GM19328 (cell line): Measurements from ENCODE around the gene MRPL41.
"Not testable (repeated sequence)": the region's sequence is repeated elsewhere in the genome, so short reads cannot be mapped to it uniquely, and the experiment has no call there.

Source experiments
- ATAC-seq: cut with Tn5 transposase; IDR thresholded peaks from one replicate; pipeline ENCODE4 v1.9.1; 2021; ENCODE audit warnings: mild to moderate bottlenecking, moderate library complexity; ENCODE audit not compliant: unreplicated experiment

The MRPL41 gene

DNA sequence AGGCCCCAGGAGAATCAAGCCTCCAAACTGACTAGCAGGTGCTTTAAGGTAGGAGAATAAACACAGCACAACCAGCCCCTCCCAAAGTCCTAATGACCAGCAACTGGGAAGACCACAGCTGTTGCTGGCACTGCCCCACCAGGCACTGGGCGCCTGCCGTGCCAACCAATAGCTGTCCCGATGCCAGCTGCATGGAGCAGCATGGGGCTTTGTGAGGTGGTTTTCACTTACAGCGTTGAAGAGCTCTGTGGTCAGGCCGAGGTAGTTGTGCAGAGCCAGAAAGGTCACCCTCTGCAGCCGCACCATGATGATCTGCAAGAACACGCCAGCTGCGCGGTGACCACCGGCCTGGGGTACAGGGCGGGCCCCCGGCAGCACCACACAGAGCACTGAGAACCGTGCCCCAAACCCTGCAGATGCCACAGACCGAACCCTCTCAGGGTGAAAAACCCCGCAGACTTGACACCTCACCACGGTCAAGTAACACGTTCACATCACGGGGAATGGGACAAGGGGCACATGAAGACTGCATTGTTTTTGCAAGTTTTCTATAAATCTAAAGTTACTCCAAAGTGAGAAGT lies 30.2 kb upstream of the MRPL41 start:
- ATAC-seq = no peak

DNA sequence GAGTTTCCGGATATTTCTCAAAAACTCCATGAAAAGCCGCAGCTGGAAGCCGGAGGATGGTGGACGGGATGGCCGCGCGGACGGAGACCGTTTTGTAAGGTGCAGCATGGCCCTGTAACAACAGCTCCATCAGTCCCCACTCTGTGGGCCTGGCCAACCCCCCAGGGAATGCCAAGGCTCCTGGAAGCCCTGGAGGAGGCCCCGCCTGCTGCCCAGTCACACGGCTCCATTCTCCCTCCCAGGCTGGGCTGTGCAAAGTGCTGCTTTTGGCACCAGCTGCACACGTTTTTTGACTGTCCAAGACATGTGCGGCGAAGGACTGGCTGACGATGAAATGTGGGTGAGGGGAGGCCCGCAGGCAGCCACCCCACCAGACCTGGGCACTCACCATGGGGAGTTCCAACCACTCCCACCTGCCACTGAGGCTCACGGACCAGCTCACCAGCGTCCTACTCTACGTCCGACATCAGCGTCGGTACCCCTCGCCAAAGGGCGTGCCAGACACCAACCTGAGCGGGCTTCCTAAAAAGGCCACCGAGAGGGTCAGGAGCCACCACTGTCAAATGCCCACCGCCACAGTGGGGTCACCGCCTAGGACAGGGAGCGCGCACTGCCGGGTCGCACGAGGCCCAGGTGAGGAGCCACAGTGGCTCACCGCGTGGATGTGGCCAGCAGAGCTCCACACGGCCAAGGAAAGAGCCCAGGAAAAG lies 28.8 kb upstream of the MRPL41 start:
- ATAC-seq = no peak

- ATAC-seq = no peak
These were observed 27.3 kb upstream of the MRPL41 start for GRCh38 chr9:137524161-137524980.

DNA sequence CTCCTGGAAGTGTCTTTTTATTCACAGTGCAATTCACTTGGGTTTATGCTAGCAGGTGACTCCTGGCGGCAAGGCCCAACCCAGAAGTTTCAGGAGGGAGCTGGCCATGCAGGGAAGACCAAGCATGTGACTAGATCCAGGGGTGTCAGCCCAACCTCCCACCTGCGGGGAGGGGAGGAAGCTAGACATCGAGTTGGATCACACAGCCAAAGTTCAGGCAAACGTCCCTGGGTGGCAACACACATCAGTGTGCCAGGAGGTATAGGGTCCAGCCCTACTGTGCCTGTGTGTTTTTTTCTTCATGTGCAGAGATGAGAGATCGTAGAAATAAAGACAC lies 26.7 kb upstream of the MRPL41 start:
- ATAC-seq = no peak

DNA sequence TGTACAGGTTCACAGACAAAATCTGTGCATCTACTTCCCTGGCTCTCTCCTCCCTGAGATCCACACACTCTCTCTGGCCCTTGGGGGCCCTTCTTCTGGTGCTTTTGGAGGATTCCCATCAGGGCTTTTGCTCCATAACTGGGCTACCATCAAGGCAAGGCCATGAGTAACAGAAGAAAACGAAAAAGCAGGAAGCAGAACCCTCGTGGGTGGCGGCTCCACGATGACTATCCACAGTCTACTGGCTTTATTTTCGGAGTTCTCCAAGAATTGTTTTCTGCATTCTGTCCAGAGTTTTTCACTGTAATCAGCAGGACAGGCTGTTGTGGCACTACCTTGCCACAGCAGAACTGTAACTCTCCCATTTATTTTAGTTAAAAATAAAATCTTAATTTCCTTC lies 21.3 kb upstream of the MRPL41 start:
- ATAC-seq = no peak

DNA sequence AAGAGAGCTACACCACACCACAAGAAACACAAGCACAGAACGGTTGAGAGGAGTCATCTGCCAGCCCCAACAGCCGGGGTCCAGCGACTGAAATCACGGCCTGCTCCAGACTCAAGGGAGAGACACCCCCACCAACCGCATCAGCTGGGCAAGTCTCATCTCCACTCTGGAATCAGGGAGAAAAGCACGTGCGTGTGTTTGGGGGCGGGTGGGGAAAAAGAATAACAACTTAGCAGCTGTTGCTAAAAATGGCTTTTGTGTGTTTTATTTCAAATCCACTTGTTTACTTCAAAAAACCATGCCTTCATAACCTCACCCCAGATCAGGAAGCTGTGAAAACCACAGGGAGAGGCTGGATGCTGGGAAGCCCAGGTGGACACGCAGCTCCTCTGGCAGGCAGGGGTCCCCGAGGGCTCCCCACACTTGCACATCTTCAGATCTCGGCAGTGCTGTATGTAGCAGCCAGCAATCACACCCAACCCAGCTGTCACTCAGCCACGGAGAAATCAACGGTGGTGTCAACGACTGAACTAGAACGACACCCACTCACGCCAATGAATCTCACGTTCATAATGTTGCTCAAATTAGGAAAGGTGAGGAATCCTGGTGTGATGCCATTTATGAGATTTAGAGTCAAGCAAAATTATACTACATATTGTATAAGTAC lies 20.4 kb upstream of the MRPL41 start:
- ATAC-seq = no peak

DNA sequence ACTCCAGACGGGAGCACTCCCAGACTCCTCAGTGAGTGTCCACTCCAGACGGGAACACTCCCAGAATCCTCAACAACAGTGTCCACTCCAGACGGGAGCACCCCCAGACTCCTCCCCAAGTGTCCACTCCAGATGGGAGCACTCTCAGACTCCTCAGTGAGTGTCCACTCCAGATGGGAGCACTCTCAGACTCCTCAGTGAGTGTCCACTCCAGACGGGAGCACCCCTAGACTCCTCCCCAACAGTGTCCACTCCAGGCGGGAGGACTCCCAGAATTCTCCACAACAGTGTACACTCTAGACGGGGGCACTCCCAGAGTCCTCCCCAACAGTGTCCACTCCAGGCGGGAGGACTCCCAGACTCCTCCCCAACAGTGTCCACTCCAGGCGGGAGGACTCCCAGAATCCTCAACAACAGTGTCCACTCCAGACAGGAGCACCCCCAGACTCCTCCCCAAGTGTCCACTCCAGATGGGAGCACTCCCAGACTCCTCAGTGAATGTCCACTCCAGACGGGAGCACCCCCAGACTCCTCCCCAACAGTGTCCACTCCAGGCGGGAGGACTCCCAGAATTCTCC lies 18.7 kb upstream of the MRPL41 start:
- not testable (repeated sequence) for ATAC-seq

DNA sequence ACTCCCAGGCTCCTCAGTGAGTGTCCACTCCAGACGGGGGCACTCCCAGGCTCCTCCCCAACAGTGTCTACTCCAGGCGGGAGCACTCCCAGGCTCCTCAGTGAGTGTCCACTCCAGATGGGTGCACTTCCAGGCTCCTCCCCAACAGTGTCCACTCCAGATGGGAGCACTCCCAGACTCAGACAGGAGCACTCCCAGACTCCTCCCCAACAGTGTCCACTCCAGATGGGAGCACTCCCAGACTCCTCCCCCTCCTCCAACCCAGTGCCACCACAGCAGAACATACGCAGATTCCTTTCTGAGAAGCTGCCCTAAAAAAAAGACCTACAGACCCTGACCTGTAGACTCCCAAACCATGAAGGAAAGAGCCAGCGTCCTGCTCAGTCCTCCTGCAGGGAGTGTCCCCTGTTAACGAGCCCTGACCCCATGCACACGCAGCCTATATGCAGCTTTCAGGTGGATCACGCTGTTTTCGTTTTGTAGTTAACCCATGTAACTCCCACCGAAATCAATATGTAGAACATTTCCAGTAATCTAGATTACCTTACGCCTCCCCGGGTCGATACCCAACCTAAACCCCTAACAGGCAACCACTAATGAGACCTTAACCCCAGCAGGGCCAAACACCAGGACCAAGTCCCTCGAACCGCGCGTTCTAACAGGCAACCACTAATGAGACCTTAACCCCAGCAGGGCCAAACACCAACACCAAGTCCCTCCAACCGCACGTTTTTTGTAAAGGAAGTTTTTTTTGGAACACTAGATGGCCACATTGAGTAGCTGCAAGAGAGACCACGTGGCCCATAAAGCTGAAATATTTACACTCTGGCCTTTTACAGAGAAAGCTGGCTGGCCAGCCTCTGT lies 17.2 kb upstream of the MRPL41 start:
- no peak for ATAC-seq

GRCh38 chr9:137535120-137535428 lies 16.6 kb upstream of the MRPL41 start:
- no peak for ATAC-seq

DNA sequence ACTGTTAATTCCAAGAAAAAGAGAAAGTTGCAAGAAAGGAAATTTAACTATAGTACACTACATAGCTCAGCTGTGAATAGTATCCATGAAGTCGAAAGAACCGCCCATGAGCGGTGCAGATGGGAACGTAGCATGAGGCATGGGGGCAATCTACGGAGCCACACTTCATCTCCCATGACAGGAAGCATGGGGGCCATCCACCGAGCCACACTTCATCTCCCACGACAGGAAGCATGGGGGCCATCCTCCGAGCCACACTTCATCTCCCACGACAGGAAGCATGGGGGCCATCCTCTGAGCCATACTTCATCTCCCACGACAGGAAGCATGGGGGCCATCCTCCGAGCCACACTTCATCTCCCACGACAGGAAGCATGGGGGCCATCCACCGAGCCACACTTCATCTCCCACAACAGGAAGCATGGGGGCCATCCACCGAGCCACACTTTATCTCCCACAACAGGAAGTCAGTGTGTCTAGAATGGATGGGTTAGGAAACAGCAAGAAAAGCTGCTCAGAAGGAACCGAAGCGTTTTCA lies 15.0 kb upstream of the MRPL41 start:
- not testable (repeated sequence) for ATAC-seq

- no peak for ATAC-seq
These were observed 13.6 kb upstream of the MRPL41 start for GRCh38 chr9:137538058-137538457.

- no peak for ATAC-seq
These were observed 11.1 kb upstream of the MRPL41 start for GRCh38 chr9:137540536-137540935.

DNA sequence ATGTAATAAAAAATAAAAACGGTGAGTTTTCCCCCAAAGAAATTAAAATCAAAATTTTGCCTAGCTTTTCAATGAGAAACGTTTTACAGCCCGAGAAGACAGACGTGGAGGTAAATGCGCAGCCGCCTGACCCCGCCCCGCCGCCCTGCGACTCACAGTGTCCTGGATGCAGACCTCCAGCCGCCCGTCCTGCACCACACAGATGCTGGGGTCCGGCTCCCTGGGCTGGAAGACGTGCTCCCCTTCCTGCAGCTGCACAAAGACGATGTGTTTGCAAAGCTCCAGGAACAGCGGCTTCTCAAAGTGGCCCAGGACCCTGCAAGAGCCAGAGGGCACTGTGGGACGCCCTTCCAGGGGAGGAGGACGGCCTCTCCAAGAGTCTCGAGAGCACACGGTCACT lies 9.2 kb upstream of the MRPL41 start:
- no peak for ATAC-seq

DNA sequence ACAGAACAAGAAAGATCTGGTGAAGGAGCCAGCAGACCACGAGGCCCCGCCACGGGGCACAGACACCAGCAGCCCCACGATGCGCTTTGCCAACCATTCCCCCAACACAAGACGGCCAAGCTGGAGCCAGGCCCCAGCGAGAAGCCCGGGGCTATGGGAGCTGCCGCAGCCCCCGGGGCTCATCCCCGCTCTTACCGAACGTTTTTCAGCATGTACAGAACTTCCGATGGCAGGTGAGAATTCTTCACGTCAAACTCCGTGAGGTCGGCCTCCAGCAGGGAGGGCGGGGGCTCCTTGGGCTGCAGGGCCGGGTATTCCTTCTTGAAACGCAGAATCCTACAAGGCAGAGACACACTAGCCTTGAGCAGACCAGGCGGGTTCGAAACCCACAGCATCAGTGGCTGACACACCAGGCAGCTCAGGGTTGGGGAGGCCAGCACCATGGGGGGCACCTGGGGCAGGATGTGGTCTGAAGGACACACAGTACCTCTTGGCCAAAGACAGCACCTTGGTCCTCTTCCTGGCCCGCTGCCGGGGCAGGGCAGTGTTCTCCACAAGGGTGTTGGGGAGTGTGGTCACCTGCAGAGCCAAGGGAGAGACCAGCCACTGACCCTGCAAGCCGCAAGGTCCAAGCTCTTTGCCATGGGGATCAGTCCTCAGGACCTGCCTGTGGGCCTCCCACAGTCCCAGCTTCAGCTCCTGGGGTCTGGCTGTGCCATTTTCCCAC lies 8.3 kb upstream of the MRPL41 start:
- ATAC-seq = no peak

DNA sequence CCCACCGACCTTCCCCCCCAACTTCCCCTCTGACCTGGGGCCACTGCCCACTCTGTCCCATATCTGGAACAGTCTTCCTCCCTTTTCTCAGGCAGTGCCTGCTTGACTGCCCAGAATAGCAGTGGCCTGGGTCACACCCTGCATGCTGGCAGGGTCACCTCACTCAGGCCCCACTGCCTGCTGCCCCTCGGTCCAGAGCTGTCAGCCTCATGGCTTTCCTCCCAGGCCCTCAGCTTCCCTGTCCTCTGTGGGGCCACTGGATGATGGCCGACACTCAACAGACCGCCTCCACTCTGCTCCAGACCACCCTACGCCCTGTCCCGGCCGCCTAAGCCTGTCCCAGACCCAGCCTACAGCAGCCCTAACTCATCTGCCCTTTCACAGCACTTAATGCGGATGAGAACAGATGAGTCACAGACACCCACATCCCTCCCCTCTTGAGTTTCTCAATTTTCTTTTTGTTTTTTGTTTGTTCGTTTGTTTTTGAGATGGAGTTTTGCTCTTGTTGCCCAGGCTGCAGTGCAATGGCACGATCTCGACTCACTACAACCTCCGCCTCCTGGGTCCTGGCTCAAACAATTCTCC lies 7.4 kb upstream of the MRPL41 start:
- ATAC-seq = no peak

- ATAC-seq = no peak
These were observed 6.6 kb upstream of the MRPL41 start for GRCh38 chr9:137545123-137545522.

DNA sequence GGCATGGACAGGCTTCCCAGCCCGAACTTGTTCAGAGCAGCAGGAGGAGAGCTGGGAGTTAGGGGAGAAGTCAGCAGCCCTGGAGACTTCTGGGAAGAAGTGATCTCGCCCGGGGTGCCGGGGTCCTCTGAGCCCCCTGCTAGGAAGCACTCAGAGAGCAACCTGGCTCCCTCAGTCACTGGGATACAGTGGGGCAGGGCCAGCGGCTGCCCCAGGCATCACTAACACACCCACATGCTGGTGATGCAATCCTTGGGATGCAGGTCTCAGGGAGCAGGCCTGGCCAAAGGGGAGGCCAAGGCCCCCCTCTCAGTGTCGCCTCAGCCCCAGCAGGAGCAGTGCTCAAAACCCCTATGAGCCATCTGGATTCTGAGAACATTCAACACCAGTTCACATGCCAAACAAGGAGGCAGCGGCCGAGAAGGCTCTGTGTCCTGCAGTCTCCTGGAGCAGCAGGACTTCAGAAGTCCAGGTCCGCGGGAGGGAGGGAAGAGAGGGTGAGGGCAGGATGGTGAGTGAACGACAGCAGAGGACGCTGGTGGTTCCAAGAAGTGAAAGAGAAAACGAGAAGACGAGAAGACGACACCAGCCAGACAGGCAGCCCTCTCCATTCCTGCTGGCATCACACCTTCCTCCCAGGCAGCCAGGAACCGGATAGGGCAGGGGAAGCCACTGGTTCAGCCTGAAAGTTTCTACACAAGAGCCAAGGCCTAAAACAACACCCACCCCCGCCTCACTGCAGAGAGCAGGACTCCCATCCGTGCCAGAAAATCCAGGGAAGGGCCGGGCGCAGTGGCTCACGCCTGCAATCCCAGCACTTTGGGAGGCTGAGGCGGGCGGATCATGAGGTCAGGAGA lies 3.8 kb upstream of the MRPL41 start:
- ATAC-seq = no peak

- no peak for ATAC-seq
These were observed 1.5 kb upstream of the MRPL41 start, which contains the start of gene PNPLA7 for GRCh38 chr9:137550231-137550621. PNPLA7 (minus strand) TSS chr9:137550402; CDS start chr9:137550197, 205 bp downstream.
